ENCODE data around the gene SLIT1.

DNA sequence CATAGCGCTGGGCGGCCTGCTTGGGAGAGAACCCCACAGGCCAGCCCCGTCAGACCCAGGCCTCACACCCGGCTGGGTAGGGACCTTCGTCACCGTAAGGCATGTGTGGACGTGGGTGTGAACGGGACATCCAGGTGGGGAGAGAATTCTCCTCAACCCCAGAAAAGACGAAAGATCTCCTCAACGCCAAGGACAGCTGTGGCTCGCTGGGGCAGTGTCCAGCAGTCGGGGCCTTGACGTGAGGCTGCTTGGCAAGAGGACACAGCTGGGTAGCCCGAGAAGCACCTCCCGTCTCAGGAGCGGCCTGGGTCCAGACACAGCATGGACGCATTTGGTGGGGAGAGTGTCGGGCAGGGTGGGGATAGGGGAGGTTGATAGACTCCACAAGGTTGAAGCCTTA, 1.2 kb upstream of the SLIT1 start:
- TF ChIP-seq POLR2AphosphoS5 (IDR thresholded peaks at IDR 0.05; ENCODE audit: low read depth, low read length) (no peak), SIN3A (IDR thresholded peaks at IDR 0.05; ENCODE audit: borderline replicate concordance, insufficient read depth, low read length) (no peak), TAF1 (IDR thresholded peaks at IDR 0.05; ENCODE audit: borderline replicate concordance, insufficient read depth, low read length) (no peak), REST (IDR thresholded peaks at IDR 0.05; ENCODE audit: insufficient read depth in 1 of 2, low read depth in 2 of 2, low read length in 2 of 2) (no peak), FOXP2 (optimal IDR thresholded peaks at IDR 0.05; ENCODE audit: borderline replicate concordance, extremely low read depth, extremely low read length, insufficient read depth) (no peak)
